HG02678 (cell line): ENCODE results near the gene COPB2.

Experiments used
- ATAC-seq: cut with Tn5 transposase; IDR thresholded peaks from one replicate; pipeline ENCODE4 v1.9.1; 2021; ENCODE audit warnings: mild to moderate bottlenecking, moderate library complexity; ENCODE audit not compliant: unreplicated experiment

The COPB2 gene

GRCh38 chr3:139309880-139310279, 79.6 kb downstream of the COPB2 start:
- no peak for ATAC-seq

- no peak for ATAC-seq
Measured at GRCh38 chr3:139309061-139309591, 80.3 kb downstream of the COPB2 start.

GRCh38 chr3:139308560-139308959, 80.9 kb downstream of the COPB2 start:
- ATAC-seq = no peak

GRCh38 chr3:139307601-139308555, 81.6 kb downstream of the COPB2 start:
- ATAC-seq = no peak
